ENCODE measurements around the gene TMEM88.
"Not testable (repeated sequence)": the region's sequence is repeated elsewhere in the genome, so short reads cannot be mapped to it uniquely, and the experiment has no call there.

TMEM88 gene

DNA sequence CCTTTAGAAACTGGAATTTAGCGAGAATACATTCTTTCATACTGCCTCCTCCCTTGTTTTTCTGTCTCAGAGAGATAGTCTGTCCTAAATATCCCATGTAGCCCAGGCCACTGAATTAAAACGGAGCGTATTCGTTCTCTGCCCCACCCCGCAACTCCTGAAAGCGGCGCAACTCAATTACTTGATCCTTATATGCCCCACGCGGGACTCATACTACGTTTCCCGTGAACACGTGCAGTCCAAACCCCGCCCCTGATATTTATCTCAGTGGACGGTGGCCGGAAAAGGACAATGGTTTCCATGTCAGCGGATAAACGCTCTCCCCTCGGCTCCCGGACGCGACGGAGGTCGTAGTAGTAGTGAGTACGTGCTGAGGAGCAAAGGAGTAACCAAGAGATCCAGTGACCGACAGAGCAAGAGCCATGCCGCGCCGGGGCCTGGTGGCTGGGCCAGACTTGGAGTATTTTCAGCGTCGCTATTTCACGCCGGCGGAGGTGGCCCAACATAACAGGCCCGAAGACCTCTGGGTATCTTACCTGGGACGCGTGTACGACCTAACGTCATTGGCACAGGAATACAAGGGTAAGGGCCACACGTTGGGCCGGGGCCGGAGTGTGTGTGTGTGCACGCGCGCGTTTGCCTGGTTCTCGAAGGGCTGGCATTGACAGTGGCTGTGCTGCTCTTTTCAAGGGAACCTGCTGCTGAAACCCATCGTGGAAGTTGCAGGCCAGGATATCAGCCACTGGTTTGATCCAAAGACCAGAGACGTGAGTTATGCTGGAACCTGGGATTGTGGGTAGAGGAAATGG, 3.1 kb downstream of the TMEM88 start, which contains the start of gene CYB5D1:
Gene CYB5D1, plus strand, starts transcription at position 291 of the 809 bp plus-strand sequence. Its CDS starts 132 bp downstream, at position 423.
- no peak for FAIRE-seq

DNA sequence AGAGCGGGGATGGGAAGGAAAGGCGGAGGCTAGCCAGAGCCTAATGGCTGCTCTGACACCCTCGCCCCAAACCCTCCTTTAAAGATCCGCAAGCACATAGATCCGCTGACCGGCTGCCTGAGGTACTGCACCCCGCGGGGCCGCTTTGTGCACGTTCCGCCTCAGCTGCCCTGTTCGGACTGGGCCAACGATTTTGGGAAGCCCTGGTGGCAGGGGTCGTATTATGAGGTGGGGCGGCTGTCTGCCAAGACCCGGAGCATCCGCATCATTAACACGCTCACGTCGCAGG, 3.6 kb downstream of the TMEM88 start:
- FAIRE-seq: no peak

DNA sequence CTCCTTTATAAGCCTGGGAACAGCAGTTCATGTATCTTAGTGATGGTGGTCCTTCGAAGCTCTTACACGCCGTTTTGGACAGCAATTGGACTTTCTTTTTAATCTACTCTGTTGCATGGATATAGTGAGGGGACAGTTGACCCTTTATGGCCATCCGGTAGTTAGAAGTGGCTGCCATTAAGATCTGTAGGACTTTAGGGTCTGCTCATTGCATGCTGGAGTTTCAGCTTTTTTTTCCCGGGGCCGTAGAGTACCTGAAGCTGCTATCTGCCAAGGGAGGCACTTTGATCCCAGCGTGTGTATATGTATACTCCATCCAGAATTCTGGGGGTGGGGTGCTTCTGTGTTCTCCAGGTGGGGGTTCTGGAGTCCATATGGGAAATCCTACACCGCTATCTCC, 4.2 kb downstream of the TMEM88 start:
- FAIRE-seq: no peak

DNA sequence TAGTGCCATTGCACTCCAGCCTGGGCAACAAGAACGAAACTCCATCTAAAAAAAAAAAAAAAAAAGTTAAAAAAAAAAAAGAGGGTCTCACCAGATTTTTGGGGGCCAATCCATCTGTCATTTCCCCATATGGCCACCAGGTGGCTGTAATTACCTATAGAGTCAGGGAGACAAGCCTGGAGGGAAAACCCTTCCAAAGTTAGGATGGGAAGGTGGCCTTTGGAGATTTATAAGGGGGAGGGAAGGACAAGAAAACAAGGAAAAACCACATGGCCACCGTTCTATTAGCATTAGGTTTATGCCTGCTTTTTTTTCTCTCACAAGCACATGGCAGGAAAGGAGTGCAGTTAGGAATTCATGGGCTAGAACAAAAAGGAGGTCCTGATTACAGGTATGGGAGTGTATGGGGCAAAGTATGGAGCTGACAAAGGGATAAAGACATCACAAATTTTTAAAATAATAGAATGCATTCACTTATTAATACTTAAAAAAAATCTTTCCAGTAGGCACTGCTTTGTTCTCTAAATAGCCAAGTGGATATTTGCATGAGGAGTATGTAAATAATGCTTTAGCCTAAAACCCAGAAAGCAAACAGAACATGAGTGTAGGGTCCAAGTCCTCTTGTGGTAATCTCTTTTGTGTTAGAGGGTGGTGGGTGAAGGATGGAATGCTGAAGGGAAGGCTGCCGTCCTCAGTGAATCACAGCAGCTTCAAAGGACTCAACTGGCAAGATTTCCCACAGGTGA, 8.0 kb downstream of the TMEM88 start:
- FAIRE-seq: no peak

DNA sequence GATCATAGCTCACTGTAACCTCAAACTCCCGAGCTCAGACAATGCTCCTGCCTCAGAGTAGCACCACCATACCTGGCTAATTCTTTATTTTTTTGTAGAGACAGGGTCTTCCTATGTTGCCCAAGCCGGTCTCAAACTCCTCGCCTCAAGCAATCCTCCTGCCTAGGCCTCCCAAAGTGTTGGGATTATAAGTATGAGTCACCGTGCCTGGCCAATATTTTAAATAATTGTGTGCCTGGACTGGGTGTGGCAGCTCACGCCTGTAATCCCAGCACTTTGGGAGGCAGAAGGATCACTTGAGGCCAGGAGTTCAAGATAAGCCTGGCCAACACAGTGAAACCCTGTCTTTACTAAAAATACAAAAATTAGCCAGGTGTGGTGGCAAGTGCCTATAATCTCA, 9.5 kb downstream of the TMEM88 start:
- FAIRE-seq: not testable (repeated sequence)

DNA sequence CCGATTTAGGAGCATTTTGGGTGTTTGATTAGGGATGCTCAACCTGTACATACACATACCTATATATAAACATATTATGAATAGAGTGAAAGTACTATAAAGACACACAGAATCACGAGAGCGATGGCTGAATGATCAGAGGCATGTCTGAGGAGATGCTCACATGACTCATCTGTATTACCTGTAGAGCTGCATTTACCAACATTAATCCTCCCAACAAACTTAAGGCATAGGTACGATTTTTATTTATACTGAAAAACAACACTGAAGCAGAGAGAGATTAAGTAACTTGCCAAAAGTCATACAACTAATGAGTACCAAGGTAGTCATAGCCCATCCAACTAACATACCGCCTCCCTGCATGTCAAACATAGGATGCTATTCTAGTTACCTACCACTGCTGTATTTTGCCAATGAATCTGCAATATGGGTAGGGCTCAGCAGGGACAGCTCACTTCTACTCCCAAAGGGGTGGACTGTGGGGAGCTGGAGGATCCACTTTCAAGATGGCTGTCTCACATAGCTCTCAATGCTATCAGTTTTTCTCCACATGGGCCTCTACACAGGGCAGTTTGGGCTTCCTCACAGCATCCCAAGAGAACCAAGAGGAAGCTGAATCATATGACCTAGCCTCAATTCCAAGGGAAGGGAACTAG, 10.3 kb downstream of the TMEM88 start:
- no peak for FAIRE-seq

DNA sequence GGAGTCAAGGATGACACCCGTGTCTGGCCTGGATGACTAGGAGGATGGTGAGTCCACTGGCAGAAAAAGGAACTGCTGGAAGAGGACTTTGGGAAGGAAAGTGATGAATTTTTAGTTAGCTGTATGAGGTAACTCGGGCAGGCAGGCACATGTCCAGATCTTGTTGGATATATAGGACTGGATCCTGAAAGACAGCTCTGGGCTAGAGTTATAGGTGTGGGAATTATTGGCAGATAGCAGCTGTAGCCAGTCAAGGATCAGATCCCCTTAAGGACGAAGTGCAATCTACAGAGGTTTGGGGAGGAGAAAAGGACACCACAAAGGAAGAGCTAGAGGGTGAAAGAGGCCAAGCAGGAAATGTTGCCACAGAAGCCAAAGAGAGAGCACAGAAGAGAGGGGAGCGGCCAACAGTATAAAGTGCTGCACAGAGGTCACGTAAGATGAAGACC, 13.0 kb downstream of the TMEM88 start:
- no peak for FAIRE-seq

DNA sequence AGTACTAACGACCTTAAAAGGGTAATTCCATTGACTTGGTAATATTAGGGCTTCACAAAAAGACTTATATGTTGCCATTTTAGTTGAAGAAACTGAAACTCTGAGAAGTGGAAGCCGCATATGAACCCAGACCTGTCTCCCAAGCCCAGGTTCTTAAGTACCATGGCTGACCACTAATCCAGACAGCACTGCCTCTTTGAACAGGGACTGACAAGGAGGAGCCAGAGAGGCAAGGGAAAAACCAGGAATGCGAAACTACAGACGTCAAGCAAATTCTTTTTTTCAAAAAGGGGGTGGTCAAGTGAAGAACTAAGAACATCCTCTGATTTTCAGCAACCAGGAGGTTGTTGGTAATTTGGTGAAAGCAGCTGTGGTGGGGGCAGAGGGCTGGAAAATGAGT, 18.2 kb downstream of the TMEM88 start:
- FAIRE-seq: no peak

DNA sequence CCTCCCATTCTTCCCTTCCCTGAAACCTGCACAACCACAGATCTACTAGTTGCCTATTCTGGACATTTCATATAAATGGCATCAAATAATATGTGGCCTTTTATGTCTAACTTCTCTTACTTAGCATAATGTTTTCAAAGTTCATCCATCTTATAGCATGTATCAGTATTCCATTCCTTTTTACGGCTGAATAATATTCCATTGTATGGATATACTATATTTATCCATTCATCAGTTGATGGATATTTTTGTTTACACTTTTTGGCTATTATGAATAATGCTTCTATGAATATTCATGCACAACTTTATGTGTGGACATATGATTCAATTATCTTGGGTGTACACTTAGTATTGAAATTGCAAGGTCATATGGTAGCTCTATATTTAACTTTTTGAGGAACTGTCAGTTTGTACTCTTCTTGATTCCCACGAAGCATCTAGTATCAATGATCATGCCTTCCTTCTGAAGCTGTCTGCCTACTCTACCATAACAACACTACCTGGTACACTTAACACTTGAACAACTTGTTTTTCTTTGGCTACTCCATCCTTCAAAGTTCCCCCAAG, 21.0 kb downstream of the TMEM88 start:
- FAIRE-seq: no peak

DNA sequence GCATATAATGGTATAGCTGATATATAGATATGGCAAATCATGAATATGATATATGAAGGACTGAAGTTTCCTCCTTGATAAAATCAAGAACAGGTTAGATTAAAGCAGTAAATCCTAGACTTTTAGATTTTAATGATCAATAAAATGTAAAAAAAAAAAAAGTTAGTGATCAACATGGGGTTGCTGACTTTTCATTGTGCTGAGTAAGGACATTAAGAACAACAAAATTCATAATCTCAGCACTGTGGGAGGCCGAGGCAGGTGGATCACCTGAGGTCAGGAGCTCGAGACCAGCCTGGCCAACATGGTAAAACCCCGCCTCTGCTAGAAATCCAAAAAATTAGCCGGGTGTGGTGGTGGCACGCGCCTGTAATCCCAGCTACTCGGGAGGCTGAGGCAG, 23.4 kb downstream of the TMEM88 start:
- FAIRE-seq: peak; percentile 45

DNA sequence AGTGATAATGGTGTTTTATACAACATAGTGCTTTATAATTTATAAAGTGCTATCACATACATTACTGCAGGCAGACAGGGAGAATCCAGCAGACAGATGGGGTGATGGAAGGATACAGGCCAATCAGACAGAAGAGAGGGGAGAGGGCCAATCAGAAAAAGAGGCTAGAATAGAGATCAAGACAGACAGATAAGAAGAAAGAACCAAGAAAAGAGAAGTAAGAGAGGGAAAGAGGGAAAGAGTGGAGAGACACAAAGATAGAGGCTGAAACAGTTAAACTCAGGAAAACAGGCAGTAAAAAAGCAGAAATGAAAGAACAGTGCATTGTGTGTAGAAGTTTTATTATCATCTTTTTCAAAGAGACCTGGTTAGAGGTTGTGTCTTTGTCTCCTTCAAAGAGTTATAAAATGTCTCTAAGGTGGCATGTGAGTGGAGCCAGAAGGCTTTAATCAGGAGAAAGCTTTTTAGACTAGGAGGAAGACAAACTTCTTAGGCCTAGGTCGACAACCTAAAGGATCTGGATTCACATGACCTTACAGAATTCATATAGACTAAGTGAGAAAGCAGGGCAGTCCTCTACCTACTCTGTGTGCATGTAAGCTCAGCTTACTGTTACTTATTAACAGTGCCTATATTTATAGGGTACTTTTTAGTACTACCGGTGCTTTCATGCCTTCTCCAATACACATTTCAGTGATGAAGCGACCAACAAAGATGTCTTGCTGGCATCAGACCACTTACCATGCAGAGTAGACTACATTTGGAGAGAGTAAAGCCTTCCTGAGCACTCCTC, 25.4 kb downstream of the TMEM88 start:
- no peak for FAIRE-seq

DNA sequence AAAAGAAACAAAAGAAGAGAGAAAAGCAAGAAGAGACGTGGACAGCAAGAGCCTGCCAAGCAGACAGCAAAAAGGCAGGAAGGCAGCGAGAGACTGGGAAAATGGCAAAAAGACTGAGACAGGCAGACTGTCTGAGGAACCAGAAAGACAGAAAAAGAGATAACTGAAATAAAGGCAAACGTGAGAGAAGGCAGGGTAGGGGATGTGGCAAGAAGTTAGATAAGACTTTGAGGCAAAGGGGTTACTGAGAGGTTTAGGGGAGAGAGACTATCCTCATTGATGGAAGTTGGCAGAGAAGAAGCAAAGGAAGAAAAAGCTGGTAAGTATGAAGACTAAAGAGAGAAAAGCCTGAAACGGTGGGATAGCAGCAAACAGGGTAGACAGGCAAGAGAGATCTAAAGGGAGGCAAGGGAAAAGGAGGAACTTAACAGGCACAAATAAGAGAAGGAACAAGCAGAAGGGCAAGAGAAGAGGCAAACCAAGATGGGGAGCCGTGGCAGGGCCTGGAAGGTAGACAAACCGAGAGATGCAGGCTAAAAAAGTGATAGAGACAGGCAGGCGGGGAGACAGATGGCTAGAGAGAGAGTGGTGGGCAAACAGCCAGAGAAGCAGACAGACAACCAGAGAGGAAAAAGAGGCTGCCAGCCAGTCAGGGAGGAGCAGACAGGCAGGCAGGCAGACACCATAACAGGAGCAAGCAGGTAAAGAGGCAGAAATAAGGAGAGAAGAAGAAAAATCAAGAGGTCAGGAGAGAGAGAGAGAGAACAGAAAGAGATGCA, 26.6 kb downstream of the TMEM88 start:
- FAIRE-seq: no peak

DNA sequence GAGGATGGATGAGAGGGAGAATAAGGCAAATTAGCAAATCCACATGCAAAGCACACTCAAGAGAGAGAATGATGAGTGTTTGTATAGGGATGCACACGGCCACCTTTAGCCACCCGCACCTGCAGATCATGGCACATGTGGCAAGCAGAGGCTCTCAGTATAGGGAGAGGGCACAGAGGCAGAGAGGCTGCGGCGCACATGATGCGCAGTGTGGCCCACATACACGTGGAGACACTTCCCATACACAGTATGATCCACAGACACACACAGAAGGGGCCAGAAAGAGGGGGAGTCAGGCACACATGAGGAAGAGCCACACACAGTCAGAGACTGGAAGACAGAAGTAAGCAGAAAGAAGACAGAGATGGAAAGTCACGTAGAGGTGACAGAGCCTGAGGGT, 27.2 kb downstream of the TMEM88 start:
- FAIRE-seq: no peak

DNA sequence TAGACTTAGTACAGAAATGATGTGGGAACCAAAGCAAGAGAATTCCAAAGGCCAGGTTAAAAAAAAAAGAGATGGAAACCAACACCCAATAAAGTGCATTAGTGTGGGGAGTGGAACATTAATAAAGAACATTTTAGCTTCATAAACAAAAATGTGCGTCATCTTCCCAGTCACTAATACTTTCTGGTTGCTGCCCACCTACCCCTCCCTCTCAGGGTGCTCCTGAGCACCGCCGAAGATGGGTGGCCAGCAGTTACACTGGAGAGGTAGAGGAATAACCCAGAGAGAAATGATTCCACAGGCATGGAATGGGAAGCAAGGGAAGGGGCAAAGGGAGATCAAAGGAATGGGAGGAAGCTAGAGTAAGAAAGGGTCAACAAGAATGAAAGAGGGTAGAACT, 27.8 kb downstream of the TMEM88 start:
- peak; percentile 64 for FAIRE-seq

DNA sequence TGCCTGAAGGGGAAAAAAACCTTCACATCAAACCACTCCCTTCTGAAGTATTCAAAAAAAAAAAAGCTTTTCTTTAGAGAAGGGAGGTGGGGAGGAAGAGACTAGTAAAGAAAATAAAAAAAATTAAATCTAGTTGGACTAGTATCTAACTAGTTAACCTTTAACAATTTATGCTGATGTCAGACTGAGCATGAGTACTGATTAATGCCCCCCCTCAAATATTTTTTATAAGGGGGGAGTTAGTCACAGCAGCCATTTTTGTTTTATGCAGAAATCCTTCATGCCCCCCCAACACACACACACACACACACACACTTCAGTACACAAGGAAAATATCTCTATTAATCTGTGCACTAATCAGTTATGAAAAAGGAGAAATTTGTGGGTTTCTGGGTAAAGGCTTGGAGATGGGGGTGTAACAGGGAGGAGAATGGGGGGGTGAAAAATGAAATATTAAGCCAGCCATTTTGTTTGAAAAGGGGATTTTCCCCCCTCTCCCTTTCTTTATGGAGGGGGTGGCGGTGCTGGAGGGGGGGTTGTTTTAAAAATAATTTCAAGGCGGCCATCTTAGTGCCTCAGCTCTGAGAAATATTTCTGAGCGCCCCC, 29.0 kb downstream of the TMEM88 start:
- FAIRE-seq: peak; percentile 36

DNA sequence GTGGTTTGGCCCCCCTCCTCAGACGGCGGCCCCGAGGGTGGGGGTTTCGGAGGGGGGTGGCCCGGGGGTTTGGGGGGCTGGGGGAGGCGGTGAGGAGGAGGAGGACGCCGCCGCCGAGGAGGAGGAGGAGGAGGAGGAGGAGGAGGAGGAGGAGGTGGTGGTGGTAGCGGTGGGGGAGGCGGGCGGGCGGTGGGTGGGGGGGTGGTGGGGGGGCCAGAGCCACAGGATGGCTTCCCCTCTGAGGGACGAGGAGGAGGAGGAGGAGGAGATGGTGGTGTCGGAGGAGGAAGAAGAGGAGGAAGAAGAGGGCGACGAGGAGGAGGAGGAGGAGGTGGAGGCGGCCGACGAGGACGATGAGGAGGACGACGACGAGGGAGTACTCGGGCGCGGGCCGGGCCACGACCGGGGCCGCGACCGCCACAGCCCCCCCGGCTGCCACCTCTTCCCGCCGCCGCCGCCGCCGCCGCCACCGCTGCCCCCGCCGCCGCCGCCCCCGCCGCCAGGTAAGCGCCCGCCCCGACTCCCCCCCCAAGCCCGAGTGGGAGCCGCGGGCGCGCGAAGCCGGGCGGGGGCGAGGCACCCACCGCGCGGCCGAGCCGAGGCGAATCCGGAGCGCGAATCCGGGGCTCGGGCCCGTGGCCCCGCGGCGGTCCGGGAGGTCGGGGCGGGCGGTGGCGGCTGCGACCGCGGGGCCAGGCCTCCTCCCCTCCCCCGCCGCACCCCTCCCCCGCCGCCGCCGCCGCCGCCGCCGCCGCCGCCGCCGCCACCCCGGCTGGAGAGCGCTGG, 29.9 kb downstream of the TMEM88 start:
- no peak for FAIRE-seq

DNA sequence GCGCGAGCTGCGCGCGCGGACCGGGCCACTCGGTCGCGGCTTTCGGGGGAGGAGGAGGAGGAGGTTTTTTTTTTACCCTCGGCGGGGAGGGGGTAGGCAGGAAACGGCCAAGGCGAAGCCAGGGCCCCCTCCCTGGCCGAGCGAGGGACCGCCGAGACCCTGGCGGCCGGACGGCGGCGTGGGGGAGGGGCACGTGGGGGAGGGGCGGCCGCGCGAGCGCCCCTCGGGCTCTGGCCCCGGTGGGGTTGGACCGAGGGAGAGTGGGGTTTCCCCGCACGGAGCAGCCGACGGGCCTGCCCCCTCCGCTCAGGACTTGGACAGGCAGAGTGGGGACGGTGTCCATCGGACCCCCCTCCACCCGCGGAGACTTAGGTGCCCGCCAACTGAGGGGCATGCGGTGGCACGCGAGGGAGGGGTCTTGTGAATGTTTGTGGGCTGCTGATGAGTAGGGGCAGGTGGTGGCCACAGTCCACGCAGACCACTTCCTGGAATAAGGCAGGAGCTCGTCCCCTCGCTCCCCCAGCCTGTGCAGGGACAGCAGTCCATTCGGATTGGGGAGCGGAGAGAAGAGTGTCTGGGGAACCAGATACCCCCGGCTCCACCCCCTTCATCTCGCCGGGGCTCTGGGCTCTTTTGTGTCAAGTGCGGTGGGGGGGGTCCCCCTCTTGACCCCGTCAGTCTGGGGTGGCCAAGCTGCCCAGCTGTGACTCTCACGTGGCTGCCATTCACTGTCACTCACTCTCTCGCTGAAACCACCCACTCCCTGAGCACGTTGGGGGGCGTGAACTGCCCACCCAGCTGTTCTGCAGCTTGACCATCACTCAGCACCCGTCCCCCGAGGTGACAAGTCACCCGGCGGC, 30.7 kb downstream of the TMEM88 start:
- FAIRE-seq: no peak

DNA sequence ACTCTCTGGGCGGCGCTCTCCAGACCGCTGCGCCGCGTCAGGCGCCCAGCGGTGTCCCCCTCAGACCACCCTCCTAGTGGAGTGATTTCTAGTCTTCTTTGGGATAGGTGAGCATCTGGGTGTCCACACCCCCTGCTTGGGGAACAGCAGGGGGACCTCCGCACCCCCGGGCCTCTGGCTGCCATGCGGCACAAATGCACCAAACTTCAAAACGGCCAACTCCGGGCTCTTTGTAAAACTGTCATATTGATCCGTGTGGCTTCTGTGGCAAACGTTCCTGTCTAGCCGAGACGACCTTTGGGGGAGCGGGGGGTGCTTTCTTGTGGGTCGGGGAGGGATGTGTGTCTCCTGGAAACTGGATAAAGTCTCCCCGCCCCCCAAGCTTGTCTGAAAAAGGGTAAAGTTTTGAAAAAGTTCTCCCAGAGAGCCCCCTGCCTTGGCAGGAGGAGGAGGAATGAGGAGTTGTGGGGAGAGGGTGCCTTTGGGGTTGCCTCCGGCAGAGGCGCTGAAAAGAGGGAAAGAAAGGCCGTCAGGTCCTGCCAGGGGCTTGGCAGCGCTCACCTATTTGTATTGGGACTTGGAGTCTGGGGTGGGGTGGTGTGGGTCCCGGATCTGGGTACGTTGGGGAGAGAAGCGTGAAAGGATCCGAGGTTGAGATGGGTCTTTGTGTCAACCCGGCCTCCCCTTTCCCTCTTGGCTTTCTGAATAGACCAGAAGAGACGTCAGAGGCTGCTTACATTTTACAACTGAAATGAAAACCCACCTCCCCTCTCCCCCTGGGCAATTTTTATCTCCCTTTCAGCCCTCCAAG, 31.6 kb downstream of the TMEM88 start:
- no peak for FAIRE-seq

DNA sequence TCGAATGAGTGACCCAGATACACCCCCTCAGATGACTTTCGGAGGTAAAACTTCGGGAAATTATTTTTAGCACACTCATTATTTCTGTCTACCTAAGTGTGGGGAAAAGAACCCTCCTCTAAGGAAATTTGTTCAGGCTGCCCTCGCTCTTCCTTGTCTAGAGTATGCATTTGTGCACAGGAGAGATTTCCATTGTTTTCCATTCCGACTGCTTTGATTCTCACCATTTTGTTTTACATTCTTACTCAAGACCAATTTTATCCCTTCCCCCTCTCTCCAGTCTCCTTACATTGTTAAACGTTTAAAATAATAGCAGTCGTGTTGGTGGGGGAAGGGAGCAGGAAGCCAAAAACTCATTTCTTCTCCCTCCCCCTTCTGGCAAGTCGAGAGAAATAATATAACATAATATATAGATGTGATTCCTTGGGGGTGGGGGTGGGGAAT, 32.2 kb downstream of the TMEM88 start:
- FAIRE-seq: peak; percentile 66

Measured in islet of Langerhans (tissue), 1 donor.